ENCODE measurements around the gene MEPE. TPM values are rescaled to one million over a fixed set of nuclear protein-coding genes. Genes with fewer than 3 reads are reported as not detected.

The MEPE gene
- not detected in 2 replicates for total RNA-seq

GRCh38 chr4:87832669-87833068 lies at the start of gene MEPE:
Gene MEPE (plus strand): TSS chr4:87832969. CDS start chr4:87834715, 1,746 bp downstream.

GRCh38 chr4:87799301-87800113 lies 33.3 kb upstream of the MEPE start, which contains the start of gene IBSP:
Gene IBSP (plus strand): TSS chr4:87799554. CDS start chr4:87802362, 2,808 bp downstream.

Other genes starting within 250 kb of the MEPE start
- not detected in 2 replicates for gene DSPP, start 224.4 kb upstream of the MEPE start, total RNA-seq
- gene DMP1, start 182.7 kb upstream of the MEPE start, total RNA-seq: not detected in 2 replicates
- gene IBSP, start 33.4 kb upstream of the MEPE start, total RNA-seq: not detected in 2 replicates
- 7.8 TPM in 1 of 2 replicates, not detected in the other for gene SPP1, start 142.7 kb downstream of the MEPE start, total RNA-seq
- 41.8 and 44.3 TPM in 2 replicates for gene PKD2, start 174.7 kb downstream of the MEPE start, total RNA-seq